ENCODE data around the gene ZNF425.
"Not testable (repeated sequence)": the region's sequence is repeated elsewhere in the genome, so short reads cannot be mapped to it uniquely, and the experiment has no call there.

The ZNF425 gene

GRCh38 chr7:149130572-149131198, 4.6 kb upstream of the ZNF425 start:
- DNase-seq = no peak

GRCh38 chr7:149126662-149127266, 640 bp upstream of the ZNF425 start:
- DNase-seq = peak; percentile 5 to 76

- peak in 1 of 2 donors; percentile 32 for DNase-seq
Measured at GRCh38 chr7:149125189-149125862, 798 bp downstream of the ZNF425 start.

- no peak for DNase-seq
Measured at GRCh38 chr7:149109969-149110368, 16.2 kb downstream of the ZNF425 start.

GRCh38 chr7:149104749-149105148, 21.4 kb downstream of the ZNF425 start:
- no peak for DNase-seq

- no peak for DNase-seq
Measured at GRCh38 chr7:149104214-149104613, 21.9 kb downstream of the ZNF425 start.

- DNase-seq = no peak
Measured at GRCh38 chr7:149103424-149103823, 22.7 kb downstream of the ZNF425 start.

- DNase-seq = no peak
Measured at GRCh38 chr7:149102666-149103065, 23.5 kb downstream of the ZNF425 start.

GRCh38 chr7:149100821-149101220, 25.3 kb downstream of the ZNF425 start:
- DNase-seq = no peak

GRCh38 chr7:149099058-149099457, 27.1 kb downstream of the ZNF425 start:
- DNase-seq = no peak

- no peak for DNase-seq
Measured at GRCh38 chr7:149097088-149097487, 29.0 kb downstream of the ZNF425 start.

- no peak for DNase-seq
Measured at GRCh38 chr7:149093228-149093627, 32.9 kb downstream of the ZNF425 start.

- DNase-seq = not testable (repeated sequence)
Measured at GRCh38 chr7:149092244-149092643, 33.9 kb downstream of the ZNF425 start.

- DNase-seq = peak; percentile 79 to 92
Measured at GRCh38 chr7:149090397-149091195, 35.5 kb downstream of the ZNF425 start, which contains the start of gene ZNF786. Gene ZNF786 (minus strand): TSS chr7:149090718. CDS start chr7:149090640, 78 bp downstream.

- no peak for DNase-seq
Measured at GRCh38 chr7:149087376-149087775, 38.7 kb downstream of the ZNF425 start.

GRCh38 chr7:149085866-149086265, 40.3 kb downstream of the ZNF425 start:
- no peak for DNase-seq

- DNase-seq = no peak
Measured at GRCh38 chr7:149084407-149084806, 41.7 kb downstream of the ZNF425 start.

- no peak for DNase-seq
Measured at GRCh38 chr7:149081914-149082313, 44.2 kb downstream of the ZNF425 start.

GRCh38 chr7:149077594-149077993, 48.5 kb downstream of the ZNF425 start:
- no peak for DNase-seq

GRCh38 chr7:149075286-149075685, 50.8 kb downstream of the ZNF425 start:
- no peak for DNase-seq

GRCh38 chr7:149074116-149074885, 51.8 kb downstream of the ZNF425 start:
- no peak for DNase-seq

- DNase-seq = no peak
Measured at GRCh38 chr7:149072438-149072775, 53.7 kb downstream of the ZNF425 start.

All from hippocampal formation (tissue), 2 donors.